K562 (cell line): ENCODE results near the gene TSPAN13. TPM values are rescaled to one million over a fixed set of nuclear protein-coding genes. Genes with fewer than 3 reads are reported as not detected.

Experiments used
- ATF2 ChIP-seq: sonication (generic); formaldehyde crosslinking; IDR thresholded peaks from 2 replicates; pipeline ENCODE4 v1.8.1; 2022; ENCODE audit warnings: missing genetic modification reagents
- CLOCK ChIP-seq: fragments of 250-450 bp; sonication (Bioruptor Pico); IDR thresholded peaks from 2 replicates; pipeline ENCODE4 v1.4.0; 2020; ENCODE audit warnings: mild to moderate bottlenecking, moderate library complexity, borderline replicate concordance
- DEAF1 ChIP-seq: fragments of 450-650 bp; formaldehyde crosslinking; IDR thresholded peaks from 2 replicates; pipeline ENCODE4 v1.4.0; 2020; ENCODE audit warnings: mild to moderate bottlenecking, moderate library complexity
- EGR1 ChIP-seq: fragments of 450-650 bp; conservative IDR thresholded peaks from 2 replicates; pipeline ENCODE4 v1.6.1; 2017; ENCODE audit warnings: mild to moderate bottlenecking
- PML ChIP-seq: IDR thresholded peaks from 2 replicates; pipeline ENCODE4 v1.6.1; 2012; ENCODE audit warnings: low read length, inconsistent platforms
- PRDM10 ChIP-seq: fragments of 450-650 bp; IDR thresholded peaks from 2 replicates; pipeline ENCODE4 v1.6.1; 2018; ENCODE audit not compliant: partially characterized antibody
- RBBP5 ChIP-seq: fragments of 200-600 bp; sonication (generic); IDR thresholded peaks from 2 replicates; pipeline ENCODE4 v1.6.1; 2012; ENCODE audit warnings: borderline replicate concordance, mild to moderate bottlenecking, low read length, control low read depth, inconsistent platforms; ENCODE audit not compliant: insufficient read depth, poor library complexity, severe bottlenecking
- ZBTB2 ChIP-seq: fragments of 450-650 bp; IDR thresholded peaks from 2 replicates; pipeline ENCODE4 v1.6.1; 2016; ENCODE audit warnings: antibody characterized with exemption
- ZBTB49 ChIP-seq: sonication (generic); formaldehyde crosslinking; IDR thresholded peaks from 2 replicates; pipeline ENCODE4 v1.8.0; 2022; ENCODE audit warnings: missing genetic modification reagents, mild to moderate bottlenecking, borderline replicate concordance
- ZBTB8A ChIP-seq: fragments of 450-650 bp; IDR thresholded peaks from 2 replicates; pipeline ENCODE4 v1.6.1; 2018; ENCODE audit warnings: mild to moderate bottlenecking, moderate library complexity; ENCODE audit not compliant: partially characterized antibody
- ZFP30 ChIP-seq: fragments of 250-450 bp; sonication (Bioruptor Pico); IDR thresholded peaks from 2 replicates; pipeline ENCODE4 v1.8.0; 2022; ENCODE audit warnings: moderate library complexity, mild to moderate bottlenecking, inconsistent platforms, borderline replicate concordance
- polyA plus RNA-seq, 8 experiments: library from polyadenylated mRNA; depleted of rRNA in 4 of 8; stranded (reverse) in 5 of 8; unstranded in 3 of 8; fragments of >200 nt; fragmentation: Nextera tagmentation in 2 of 8; fragmentation: Illumina TruSeq in 1 of 8; extraction: Ambion mirVana in 2 of 8; extraction: Trizol in 1 of 8; gene quantifications; 2 replicates each; pipeline versions ENCODE4 v1.2.1 to v1.2.3, GENCODE V29; 2011 to 2014; ENCODE audit warnings: inconsistent platforms in 1 of 8, missing spikeins in 1 of 8
- total RNA-seq, 7 experiments: library from RNA; depleted of rRNA in 6 of 7; stranded (reverse); fragments of >200 nt in 6 of 7; fragmentation: Illumina TruSeq in 2 of 7; extraction: Trizol in 2 of 7; gene quantifications; 2 replicates each; pipeline versions ENCODE4 v1.2.1 to v1.2.3, GENCODE V29; 2011 to 2021; ENCODE audit warnings: low replicate concordance in 1 of 7

TSPAN13 gene
- total and polyA plus RNA-seq, 9 of the 15 experiments (the other 6 are each of a cell fraction or from before 2014, with no cell fraction given): 7.8 to 46.3 (median 20.0) TPM

GRCh38 chr7:16753102-16753931 is at the start of gene TSPAN13 (continued):
- no peak for TF ChIP-seq PRDM10
- TF ChIP-seq CLOCK (CRISPR knock-in tag): no peak
- TF ChIP-seq ATF2 (CRISPR knock-in tag): no peak
- TF ChIP-seq DEAF1 (CRISPR knock-in tag): no peak
- TF ChIP-seq ZBTB2: no peak; the same call in 1 of the 2 replicates
- no peak; the same call in 1 of the 2 replicates for TF ChIP-seq EGR1
- TF ChIP-seq ZFP30 (CRISPR knock-in tag): no peak
- TF ChIP-seq ZBTB49 (CRISPR knock-in tag): no peak
- no peak for TF ChIP-seq PML
- TF ChIP-seq RBBP5: no peak
- no peak for TF ChIP-seq ZBTB8A
